Stomach smooth muscle (tissue), 2 donors: ENCODE data around the gene FEM1B.

Source experiments
- H3K27ac ChIP-seq: one replicate; pipeline ENCODE4 v1.7.0; 2013; ENCODE audit warnings: mild to moderate bottlenecking, low read length, inconsistent platforms
- H3K27me3 ChIP-seq, 2 donors: one replicate each; pipeline ENCODE4 v1.7.0; 2013; ENCODE audit warnings: low read length in 2 of 2; ENCODE audit not compliant: insufficient read depth in 2 of 2, control insufficient read depth in 1 of 2
- H3K36me3 ChIP-seq, 2 donors: one replicate each; pipeline ENCODE4 v1.7.0; 2013; ENCODE audit warnings: low read length in 2 of 2; ENCODE audit not compliant: control insufficient read depth in 2 of 2, insufficient read depth in 2 of 2
- H3K4me1 ChIP-seq: one replicate; pipeline ENCODE4 v1.7.0; 2013; ENCODE audit warnings: low read length; ENCODE audit not compliant: control insufficient read depth, insufficient read depth
- H3K4me3 ChIP-seq, 2 donors: one replicate each; pipeline ENCODE4 v1.7.0; 2013; ENCODE audit warnings: low read length in 2 of 2
- H3K9ac ChIP-seq, 2 donors: one replicate each; pipeline ENCODE4 v1.7.0; 2013; ENCODE audit warnings: low read length in 2 of 2, mild to moderate bottlenecking in 1 of 2
- H3K9me3 ChIP-seq, 2 donors: one replicate each; pipeline ENCODE4 v1.7.0; 2013; ENCODE audit warnings: low read length in 2 of 2; ENCODE audit not compliant: control insufficient read depth in 2 of 2
- donor health status: healthy.
- donor health status: Pancreatic carcinoma.

FEM1B gene

GRCh38 chr15:68299436-68299835 is 21.9 kb downstream of the FEM1B start:
- Histone ChIP-seq H3K9me3 (no peaks in the 10 kb centered on the region), H3K4me1 (peaks cover 19% of the 10 kb centered on the region), H3K27ac (no peak overlapping the region), H3K36me3 (peaks cover 0 to 2% of the 10 kb centered on the region in 2 donors), H3K9ac (peak overlapping the region; percentile 52 to 55), H3K27me3 (no peaks in the 10 kb centered on the region), H3K4me3 (peak overlapping the region; percentile 49 to 66)

- no peaks in the 10 kb centered on the region for H3K27me3 ChIP-seq
- H3K36me3 ChIP-seq = peaks cover 0 to 3% of the 10 kb centered on the region in 2 donors
- H3K9ac ChIP-seq = no peak overlapping the region
- no peaks in the 10 kb centered on the region for H3K9me3 ChIP-seq
- no peak overlapping the region for H3K4me3 ChIP-seq
- peaks cover 19% of the 10 kb centered on the region for H3K4me1 ChIP-seq
- H3K27ac ChIP-seq = no peak overlapping the region
Observed at GRCh38 chr15:68300115-68300940, 22.8 kb downstream of the FEM1B start.

- H3K27me3 ChIP-seq = no peaks in the 10 kb centered on the region
- no peak overlapping the region for H3K27ac ChIP-seq
- no peaks in the 10 kb centered on the region for H3K9me3 ChIP-seq
- no peak overlapping the region for H3K9ac ChIP-seq
- H3K4me3 ChIP-seq = no peak overlapping the region
- H3K4me1 ChIP-seq = peaks cover 20% of the 10 kb centered on the region
- H3K36me3 ChIP-seq = peaks cover 0 to 3% of the 10 kb centered on the region in 2 donors
Observed at GRCh38 chr15:68301301-68301700, 23.8 kb downstream of the FEM1B start.

GRCh38 chr15:68302729-68303128 is 25.2 kb downstream of the FEM1B start:
- Histone ChIP-seq H3K27ac (no peak overlapping the region), H3K4me1 (peaks cover 20% of the 10 kb centered on the region), H3K9ac (no peak overlapping the region), H3K9me3 (no peaks in the 10 kb centered on the region), H3K4me3 (no peak overlapping the region), H3K27me3 (no peaks in the 10 kb centered on the region), H3K36me3 (peaks cover 0 to 3% of the 10 kb centered on the region in 2 donors)

GRCh38 chr15:68303134-68303533 is 25.6 kb downstream of the FEM1B start:
- no peak overlapping the region for H3K27ac ChIP-seq
- H3K4me3 ChIP-seq = no peak overlapping the region
- peaks cover 20% of the 10 kb centered on the region for H3K4me1 ChIP-seq
- no peaks in the 10 kb centered on the region for H3K9me3 ChIP-seq
- H3K9ac ChIP-seq = no peak overlapping the region
- peaks cover 0 to 3% of the 10 kb centered on the region in 2 donors for H3K36me3 ChIP-seq
- no peaks in the 10 kb centered on the region for H3K27me3 ChIP-seq

GRCh38 chr15:68303560-68304436 is 26.3 kb downstream of the FEM1B start:
- Histone ChIP-seq H3K27ac (no peak overlapping the region), H3K4me1 (peaks cover 17% of the 10 kb centered on the region), H3K4me3 (no peak overlapping the region), H3K27me3 (no peaks in the 10 kb centered on the region), H3K9me3 (no peaks in the 10 kb centered on the region), H3K9ac (no peak overlapping the region), H3K36me3 (peaks cover 0 to 3% of the 10 kb centered on the region in 2 donors)

GRCh38 chr15:68304589-68305337 is 27.2 kb downstream of the FEM1B start:
- Histone ChIP-seq H3K36me3 (peaks cover 0 to 3% of the 10 kb centered on the region in 2 donors), H3K9me3 (no peaks in the 10 kb centered on the region), H3K27me3 (no peaks in the 10 kb centered on the region), H3K4me3 (no peak overlapping the region), H3K4me1 (peaks cover 8% of the 10 kb centered on the region), H3K9ac (no peak overlapping the region), H3K27ac (no peak overlapping the region)

GRCh38 chr15:68305420-68305871 is 27.9 kb downstream of the FEM1B start:
- H3K4me3 ChIP-seq = no peak overlapping the region
- H3K9me3 ChIP-seq = no peaks in the 10 kb centered on the region
- no peaks in the 10 kb centered on the region for H3K27me3 ChIP-seq
- H3K27ac ChIP-seq = no peak overlapping the region
- peaks cover 0 to 3% of the 10 kb centered on the region in 2 donors for H3K36me3 ChIP-seq
- no peak overlapping the region for H3K9ac ChIP-seq
- H3K4me1 ChIP-seq = peaks cover 2% of the 10 kb centered on the region

- H3K4me1 ChIP-seq = peaks cover 4% of the 10 kb centered on the region
- H3K27me3 ChIP-seq = no peaks in the 10 kb centered on the region
- H3K9ac ChIP-seq = no peak overlapping the region
- H3K36me3 ChIP-seq = peaks cover 0 to 2% of the 10 kb centered on the region in 2 donors
- no peaks in the 10 kb centered on the region for H3K9me3 ChIP-seq
- no peak overlapping the region for H3K27ac ChIP-seq
- H3K4me3 ChIP-seq = no peak overlapping the region
Observed at GRCh38 chr15:68307131-68307928, 29.8 kb downstream of the FEM1B start.

- Histone ChIP-seq H3K4me3 (no peak overlapping the region), H3K27me3 (peaks cover 0 to 2% of the 10 kb centered on the region in 2 donors), H3K9me3 (no peaks in the 10 kb centered on the region), H3K9ac (no peak overlapping the region), H3K4me1 (peaks cover 4% of the 10 kb centered on the region), H3K27ac (no peak overlapping the region), H3K36me3 (peaks cover 0 to 2% of the 10 kb centered on the region in 2 donors)
Observed at GRCh38 chr15:68309024-68309423, 31.5 kb downstream of the FEM1B start.
